Activated CD8-positive, alpha-beta memory T cell treated with anti-CD3 and anti-CD28 coated beads, Interleukin-2, amount 50 U/mL, for 48 hours (primary cell): ENCODE data around the gene ARL8B.
"Not testable (repeated sequence)": the region's sequence is repeated elsewhere in the genome, so short reads cannot be mapped to it uniquely, and the experiment has no call there.

Source experiments
- DNase-seq: peaks from one replicate; pipeline ENCODE4 v3.0.0-alpha.2; 2020

The ARL8B gene

GRCh38 chr3:5122030-5122740 is at the start of gene ARL8B:
Gene ARL8B, plus strand, starts transcription at chr3:5122292. Its CDS starts 174 bp downstream, at chr3:5122466.
- DNase-seq: peak; percentile 98

DNA sequence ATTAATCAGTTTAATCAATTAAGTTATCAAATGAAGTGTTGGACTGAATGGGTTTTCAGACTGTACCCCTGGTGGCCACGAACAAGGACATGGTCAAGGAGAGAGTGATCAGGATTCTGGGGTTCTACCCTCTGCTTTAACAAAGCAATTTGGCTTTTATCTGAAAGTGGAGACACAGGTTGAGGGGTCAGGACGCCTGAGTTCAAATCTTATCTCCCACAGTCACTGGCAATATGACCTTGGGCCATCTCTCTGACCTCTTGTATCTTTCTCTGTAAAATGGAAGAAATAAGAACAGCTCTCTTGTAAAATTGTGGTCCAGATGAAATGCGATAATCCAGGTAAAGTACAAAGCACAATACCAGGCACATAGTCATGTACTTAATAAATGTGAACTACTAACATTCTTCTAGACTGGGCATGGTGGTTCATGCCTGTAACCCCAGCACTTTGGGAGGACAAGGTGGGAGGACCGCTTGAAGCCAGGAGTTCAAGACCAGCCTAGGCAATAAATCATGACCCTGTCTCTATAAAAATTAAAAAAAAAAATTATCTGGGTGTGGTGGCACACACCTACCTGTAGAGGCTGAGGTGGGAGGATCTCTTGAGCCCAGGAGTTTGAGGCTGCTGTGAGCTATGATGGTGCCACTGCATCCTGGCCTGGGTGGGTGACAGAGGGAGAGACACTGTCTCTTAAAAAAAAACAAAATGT is 48.6 kb upstream of the ARL8B start:
- DNase-seq: no peak

GRCh38 chr3:5078151-5078550 is 43.9 kb upstream of the ARL8B start:
- no peak for DNase-seq

DNA sequence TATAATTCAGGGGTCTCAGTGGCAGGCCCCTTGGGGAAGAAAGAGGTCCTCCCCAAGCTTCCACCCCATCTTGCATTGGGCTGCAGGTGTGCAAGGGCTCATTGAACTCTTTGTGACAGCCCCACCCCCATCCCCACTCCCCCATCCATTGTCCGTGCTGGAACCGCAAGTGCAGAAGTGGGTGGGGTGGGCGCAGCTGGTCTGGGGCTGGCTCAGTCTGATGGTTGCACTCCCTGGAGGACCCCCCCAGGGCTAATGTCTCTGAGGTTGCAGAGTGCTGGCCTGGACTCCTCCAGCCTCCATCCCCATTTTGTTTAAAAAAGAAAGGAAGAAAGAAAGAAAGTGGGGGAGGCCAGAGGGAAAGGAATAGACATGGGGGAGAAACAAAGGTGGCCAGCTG is 42.3 kb upstream of the ARL8B start:
- DNase-seq: peak; percentile 28

- DNase-seq: peak; percentile 42
Observed at GRCh38 chr3:5080779-5081550, 41.1 kb upstream of the ARL8B start.

- peak; percentile 42 for DNase-seq
Observed at GRCh38 chr3:5081973-5082788, 39.9 kb upstream of the ARL8B start.

DNA sequence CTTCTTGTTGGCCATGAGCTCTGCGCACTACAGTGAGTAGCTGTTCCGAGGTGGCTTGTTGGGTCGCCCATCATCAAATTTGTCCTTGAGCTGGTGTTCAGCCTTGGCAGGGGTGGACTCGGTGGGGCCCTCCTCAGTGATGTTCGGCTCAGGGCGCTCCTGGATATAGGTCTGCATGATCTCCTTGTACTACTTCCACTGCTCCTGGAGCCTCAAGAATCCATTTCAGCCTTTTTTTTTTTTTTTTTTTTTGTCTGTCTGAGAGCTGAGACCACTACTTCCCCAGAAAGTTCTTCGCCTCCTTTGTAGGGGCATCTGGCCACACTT is 39.3 kb upstream of the ARL8B start:
- DNase-seq: no peak

GRCh38 chr3:5084224-5084623 is 37.9 kb upstream of the ARL8B start:
- peak; percentile 44 for DNase-seq

- no peak for DNase-seq
Observed at GRCh38 chr3:5086708-5087107, 35.4 kb upstream of the ARL8B start.

- DNase-seq: peak; percentile 29
Observed at GRCh38 chr3:5087209-5087608, 34.9 kb upstream of the ARL8B start.

- peak; percentile 18 for DNase-seq
Observed at GRCh38 chr3:5090197-5090596, 31.9 kb upstream of the ARL8B start.

DNA sequence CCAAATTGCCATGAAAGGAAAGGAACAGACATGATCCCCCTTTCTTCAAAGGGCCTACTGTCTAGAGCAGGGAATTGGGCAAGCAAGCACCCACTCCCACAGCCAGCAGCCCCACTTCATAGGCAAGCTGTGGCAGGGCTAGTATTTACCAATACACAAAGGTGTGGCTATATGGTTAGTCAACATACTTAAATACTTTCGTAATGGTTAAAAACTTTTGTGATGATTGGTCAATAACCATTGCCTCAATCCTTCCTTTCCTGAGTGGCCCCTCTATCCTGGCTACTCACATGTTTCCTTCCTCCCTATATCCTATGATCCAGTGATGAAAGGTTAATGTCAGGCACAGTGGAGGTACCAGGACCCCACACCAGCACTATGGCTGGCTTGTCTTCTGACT is 30.1 kb upstream of the ARL8B start:
- peak; percentile 12 for DNase-seq

- DNase-seq: no peak
Observed at GRCh38 chr3:5093731-5094130, 28.4 kb upstream of the ARL8B start.

DNA sequence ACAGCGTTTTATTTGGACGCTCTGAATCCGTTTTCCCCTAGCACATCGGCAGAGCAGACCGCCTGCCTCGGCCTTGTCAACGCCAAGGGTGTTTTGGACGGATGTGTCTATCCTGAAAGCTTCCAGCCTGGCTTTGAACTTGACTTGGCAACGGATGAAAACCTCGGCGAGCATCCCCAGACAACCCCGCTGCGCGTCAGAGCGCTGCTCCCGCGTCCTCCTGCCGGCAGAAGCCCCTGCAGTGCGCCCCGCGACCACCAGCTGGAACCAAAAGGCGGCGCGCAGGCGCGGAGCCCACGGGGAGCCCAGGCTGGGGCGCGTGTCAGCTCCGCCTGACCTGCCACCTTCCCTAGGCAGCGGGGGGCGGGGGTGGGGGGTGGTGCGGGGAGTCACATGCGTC is 26.2 kb upstream of the ARL8B start:
- DNase-seq: peak; percentile 62

- DNase-seq: no peak
Observed at GRCh38 chr3:5096336-5097008, 25.6 kb upstream of the ARL8B start.

DNA sequence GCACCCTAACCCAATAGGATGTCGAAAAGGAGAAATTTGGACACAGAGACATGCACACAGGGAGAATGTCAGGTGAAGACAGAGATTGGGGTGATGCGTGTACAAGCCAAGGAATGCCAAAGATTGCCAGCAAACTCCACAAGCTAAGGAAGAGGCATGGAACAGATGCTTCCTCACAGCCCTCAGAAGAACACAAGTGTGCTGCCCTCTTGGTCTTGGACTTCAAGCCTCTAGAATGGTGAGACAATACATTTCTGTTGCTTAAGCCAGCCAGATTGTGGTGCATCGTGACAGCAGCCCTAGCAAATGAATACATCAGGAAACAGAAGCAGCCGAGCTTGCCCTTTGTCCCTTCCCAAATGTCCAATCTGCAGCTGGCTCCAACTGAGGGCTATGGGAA is 23.7 kb upstream of the ARL8B start:
- no peak for DNase-seq

DNA sequence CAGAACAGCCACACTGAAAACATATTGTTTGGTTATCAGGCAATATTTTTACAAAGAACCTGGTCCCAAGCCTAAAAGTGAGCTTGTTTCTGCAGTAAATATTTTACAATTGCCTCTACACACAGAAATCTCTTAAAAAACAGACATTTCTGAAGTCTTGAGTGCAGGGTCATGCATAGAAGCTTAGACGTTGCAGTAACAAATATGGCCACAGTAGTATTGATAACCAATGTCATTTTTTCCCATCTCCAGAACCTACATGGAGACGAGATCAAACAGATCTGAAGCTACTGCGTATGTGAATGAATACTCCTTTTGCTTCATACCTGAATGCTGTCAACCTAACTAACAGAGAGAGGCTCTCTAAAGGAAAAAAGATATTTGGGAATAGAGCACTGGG is 19.6 kb upstream of the ARL8B start:
- no peak for DNase-seq

DNA sequence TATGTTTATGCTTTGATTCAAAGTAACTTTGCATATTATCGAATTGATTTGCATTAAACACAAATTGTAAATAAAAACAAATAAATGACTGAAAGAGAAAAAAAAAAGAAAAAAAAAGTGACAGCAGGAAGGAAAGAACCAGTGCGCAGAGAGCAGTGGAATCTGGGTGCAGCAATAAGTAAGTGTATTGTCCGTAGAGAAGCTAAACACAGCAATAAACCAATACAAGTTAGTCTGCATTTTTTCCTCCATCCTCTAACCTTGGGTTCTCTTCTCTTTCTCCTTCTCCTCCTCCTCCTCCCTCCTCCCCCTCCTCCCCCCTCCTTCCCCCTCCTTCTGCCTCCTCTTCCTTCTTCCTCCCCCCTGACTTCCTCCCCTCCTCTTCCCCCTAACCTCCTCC is 18.3 kb upstream of the ARL8B start:
- no peak for DNase-seq

DNA sequence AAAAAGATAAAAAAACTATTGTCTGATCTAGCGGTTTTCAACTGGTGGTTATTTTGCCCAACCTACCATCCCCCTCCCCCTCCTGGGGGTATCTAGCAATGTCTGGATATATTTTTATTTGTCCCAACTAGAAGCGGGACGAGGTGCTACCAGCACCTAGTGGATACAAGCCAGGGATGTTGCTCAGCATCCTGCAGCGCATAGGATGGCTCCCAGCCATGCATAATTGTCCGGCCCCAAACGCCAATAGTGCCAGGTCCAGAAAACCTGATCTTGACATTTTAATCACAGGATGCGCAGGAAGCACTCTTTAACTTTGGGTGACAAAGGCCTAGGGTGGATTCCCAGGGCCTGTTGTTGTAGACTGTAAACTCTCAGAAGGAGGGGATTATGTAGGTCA is 17.0 kb upstream of the ARL8B start:
- DNase-seq: no peak

- not testable (repeated sequence) for DNase-seq
Observed at GRCh38 chr3:5106371-5106770, 15.7 kb upstream of the ARL8B start.

GRCh38 chr3:5106933-5107334 is 15.2 kb upstream of the ARL8B start:
- not testable (repeated sequence) for DNase-seq

GRCh38 chr3:5110337-5110736 is 11.8 kb upstream of the ARL8B start:
- no peak for DNase-seq

DNA sequence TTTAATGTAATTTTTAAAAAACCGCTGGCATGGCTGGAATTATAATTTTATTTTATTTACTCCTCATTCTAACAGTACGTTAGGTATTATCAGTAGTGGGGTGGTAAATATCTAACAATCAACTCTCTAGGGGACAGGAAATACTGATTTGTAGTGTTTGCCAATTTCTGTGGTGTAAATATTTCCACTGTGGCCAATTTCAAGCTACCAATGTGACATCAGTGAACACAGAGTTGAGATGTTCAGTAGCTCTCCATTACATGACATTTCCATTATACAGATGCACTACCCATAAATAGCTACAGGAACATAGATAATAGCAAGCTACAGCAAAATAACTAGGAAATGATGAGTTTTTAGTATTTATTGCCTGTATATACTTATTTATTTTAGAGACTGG is 10.0 kb upstream of the ARL8B start:
- DNase-seq: no peak
